Measurements from ENCODE around the gene ZNF320.
"Not testable (repeated sequence)": the region's sequence is repeated elsewhere in the genome, so short reads cannot be mapped to it uniquely, and the experiment has no call there.

ZNF320 gene

GRCh38 chr19:52856540-52857377 is 40.7 kb downstream of the ZNF320 start:
- in situ Hi-C loops (cut with MboI; ENCODE audit: low pct_unique_long_range_greater_than_20kb, low sequenced_read_pairs): not testable (repeated sequence)
- peak; percentile 7 for DNase-seq
